Activated CD4-positive, alpha-beta T cell treated with anti-CD3 and anti-CD28 coated beads for 48 hours (primary cell): ENCODE data around the gene MGST2.
A peak's percentile ranks its signal among the peaks of the same experiment; 100 is the strongest.

Experiments used
- DNase-seq: peaks from one replicate; pipeline ENCODE4 v3.0.0-alpha.2; 2020

MGST2 gene

DNA sequence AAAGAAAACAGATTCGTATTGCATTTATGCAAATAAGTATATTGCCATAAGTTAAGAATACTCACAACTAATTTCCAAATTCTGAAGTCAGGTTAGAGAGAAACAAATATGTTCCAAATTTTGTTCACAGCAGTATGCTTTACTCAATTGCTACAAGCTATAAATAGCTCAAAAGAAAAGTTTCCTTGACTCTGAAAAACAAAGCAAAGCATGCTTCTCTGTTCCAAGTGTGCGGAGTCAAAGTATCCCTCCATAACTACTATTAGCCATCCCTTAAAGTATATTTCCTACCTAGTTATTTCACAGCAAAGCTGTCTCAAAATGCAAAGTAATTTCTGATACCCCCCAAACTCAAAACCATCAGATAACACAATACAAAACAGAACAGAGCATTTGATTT lies 47.3 kb downstream of the MGST2 start:
- no peak for DNase-seq

DNA sequence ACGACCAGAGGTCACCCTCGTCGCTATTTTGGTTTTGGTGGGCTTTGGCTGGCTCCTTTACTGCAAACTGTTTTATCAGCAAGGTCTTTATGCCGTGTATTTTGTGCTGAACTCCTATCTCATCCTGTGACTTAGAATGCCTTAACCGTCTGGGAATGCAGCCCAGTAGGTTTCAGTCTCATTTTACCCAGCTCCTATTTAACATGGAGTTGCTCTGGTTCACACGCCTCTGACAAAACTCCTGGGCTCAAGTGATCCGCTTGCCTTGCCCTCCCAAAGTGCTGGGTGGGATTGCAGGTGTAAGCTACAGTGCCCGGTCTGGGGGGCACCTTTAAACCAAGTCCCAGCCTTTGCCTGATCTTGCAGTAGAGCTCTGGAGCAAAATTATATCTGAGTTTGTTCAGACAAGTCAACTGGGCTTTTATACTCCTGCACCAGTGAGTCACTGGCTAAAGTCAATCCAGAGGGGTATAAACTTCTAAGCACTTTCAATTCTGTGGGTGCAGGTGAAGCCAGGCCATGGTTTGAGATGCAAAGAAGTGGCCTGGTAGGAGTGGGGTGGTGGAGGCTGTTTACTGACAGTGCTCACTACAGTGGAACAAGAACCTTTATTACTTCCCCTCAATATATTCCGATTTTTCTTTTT lies 50.2 kb downstream of the MGST2 start:
- no peak for DNase-seq

DNA sequence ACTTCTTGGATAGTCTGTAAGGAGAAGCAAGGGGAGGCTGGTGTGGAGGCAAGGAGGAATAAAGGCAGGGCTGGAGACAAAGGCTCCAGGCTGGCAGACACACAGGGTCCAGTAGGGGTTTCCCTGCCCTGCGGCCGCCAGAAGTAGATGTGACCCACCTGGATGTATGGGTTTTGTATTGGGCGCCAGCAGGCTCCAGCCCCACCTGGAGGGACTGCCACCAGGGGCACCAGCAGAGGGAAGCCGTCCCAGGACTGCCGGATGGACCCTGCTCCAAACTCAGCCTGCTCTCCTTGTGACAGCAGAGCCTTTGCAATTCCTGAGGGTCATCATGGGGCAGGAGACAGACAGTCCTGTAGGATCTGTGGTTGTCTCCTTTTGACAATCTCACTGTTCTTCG lies 52.7 kb downstream of the MGST2 start:
- no peak for DNase-seq

DNA sequence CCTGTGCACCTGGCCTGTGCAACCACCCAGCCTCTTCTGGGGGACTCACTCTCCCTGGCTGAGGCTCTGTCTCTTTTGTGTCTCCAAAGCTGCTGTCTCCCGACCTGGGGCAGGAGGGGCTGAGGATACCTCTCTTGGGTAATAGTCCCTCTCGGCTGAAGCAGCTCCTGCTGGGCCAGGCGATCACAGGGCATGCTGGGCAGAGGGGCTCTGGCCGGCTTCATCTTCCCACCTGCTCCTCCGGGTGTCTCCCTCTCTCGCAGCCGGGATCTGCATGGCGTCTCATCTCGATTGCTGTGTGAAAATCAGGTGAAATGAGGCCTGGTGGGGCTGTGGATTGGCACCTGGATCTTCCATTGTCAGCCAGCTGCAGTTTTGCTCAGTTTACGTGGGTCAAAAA lies 53.2 kb downstream of the MGST2 start:
- DNase-seq: no peak

DNA sequence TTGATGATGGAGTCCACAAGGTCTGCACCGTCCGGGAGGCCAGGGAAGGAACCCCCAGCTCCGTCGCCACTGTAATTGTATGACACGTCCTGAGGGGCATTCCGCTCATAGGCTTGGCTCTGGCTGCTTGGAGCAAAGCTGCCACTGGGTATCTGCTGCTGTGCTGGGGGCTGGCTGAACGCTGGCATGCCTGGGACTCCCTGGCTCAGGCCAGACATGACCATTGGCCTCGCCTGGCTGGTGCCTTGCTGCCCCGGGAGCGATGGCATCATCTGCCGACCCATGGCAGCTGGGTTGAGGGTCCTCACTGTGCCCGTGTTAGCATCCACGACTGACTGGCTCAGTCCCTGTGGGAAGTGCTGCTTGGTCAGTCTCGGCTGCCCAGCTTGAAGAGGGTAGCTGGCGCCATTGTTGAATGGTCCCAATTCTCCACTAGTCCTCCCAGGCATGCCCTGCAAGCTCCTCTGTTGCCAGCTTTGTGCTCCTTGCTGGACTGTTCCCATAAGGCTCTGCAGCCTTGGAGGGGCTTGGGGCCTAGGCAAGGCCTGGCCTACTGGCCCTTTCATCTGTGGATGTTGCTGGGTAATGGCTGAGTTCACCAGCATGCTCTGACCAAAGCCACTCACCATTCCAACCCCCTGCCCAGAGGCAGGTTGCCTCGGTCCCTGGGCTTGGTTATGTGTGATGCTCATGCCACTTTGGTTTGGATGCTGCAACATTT lies 53.9 kb downstream of the MGST2 start:
- no peak for DNase-seq

DNA sequence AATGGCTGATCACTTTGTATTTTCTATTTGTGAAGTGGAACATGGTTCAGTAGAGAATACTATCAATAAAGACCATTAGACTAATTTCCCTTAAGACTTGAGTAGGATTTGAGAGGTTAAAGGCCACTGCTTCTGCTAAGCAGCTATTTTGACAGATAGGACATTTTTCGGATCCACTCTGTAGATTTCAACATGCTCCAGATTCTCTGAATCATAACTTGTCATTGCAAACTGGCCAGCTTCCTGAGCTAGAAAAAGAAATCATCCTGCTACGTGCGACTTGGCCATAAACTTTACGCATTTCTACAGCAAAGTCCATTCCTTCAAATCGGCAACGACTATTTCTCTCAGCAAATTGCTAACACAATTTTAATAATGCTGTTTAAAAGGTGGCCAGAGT lies 55.2 kb downstream of the MGST2 start:
- no peak for DNase-seq

DNA sequence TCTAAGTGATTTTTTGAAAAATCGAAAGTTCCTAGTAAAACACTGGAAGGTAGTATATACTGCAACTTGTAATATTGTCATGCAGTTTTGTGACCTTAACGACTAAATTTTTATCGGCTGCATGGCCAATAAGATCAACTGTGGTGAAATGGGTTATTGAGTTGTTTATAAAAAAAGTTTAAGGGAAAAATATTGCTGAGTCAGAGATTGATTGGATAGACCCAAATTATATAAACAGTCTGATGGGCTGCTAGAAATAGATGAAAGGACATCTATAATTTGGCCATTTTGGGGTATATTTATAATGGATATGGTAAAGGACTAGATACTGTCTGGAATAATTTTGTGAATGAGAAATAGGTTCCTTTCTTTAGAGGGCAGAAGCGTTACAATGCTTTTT lies 56.2 kb downstream of the MGST2 start:
- no peak for DNase-seq

DNA sequence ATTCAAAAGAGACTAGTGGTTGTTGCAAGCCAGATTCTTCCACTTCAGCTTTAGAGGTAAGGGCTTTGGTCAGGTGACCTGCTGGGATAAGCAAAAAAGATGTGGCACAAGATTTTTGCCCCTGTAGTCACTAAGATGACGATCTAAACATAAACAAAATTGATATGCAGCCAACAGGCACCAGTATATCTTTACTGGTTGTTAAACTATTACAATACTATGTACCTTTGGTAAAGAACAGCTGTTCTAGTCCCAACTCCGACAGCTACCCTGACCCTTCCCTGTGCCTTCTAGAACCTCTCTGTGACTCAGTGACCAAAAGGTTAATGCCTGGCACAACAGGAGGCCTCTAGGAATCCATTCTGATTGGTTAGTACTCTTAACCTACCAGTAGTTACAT lies 59.6 kb downstream of the MGST2 start:
- no peak for DNase-seq

DNA sequence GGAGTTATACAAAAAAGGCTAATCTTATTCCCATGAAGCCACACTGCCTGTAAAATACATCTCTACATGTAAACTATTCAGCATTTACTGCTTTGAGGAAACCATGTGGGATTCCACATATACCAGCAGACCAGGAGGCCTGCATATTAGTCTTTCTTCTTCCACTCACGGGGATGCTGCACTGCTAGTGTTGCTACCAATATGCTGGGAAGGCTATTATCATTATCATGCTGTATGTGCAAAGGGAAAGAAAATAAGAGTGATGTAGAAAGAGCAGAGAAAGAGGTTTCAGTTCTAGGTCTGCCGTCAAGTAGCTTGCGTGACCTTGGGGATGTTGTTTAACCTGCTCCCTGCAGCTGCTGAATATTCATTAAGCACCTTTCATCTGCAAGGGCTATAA lies 61.0 kb downstream of the MGST2 start:
- DNase-seq: no peak

DNA sequence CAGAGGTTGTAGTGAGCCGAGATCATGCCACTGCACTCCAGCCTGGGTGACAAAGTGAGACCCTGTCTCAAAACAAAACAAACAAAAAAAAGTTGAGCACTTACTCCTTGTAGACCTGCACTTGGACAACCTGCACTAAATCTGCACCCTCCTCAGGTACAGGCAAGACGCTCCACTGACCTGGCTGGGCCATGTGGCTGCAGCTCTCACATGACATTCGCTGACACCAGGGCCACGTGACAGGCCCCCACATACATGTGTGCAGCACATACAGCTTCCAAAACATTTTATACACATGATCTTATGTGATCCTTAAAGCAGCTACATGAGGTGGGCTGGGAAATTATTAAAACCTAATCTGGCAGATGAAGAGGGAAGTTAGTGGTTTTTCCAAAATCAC lies 62.5 kb downstream of the MGST2 start:
- DNase-seq: no peak

DNA sequence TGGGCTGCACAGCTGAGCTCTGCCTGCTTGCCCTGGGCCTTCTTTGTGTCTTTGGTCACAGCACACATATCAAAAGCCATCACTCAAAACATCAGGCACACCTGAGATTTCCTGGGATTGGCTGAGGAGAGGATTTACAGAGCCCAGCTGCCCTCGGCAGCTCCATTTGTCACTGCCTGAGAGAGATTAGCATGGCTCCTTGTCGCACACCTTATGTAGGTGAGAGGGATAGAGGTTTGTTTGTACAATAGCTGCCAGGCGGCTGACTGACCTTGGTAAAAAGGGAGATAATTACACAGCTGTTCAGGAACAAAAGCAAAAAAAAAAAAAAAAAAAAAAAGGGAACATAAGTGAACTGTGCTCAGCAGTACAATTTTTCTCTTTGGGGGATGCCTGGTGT lies 63.2 kb downstream of the MGST2 start:
- DNase-seq: no peak

DNA sequence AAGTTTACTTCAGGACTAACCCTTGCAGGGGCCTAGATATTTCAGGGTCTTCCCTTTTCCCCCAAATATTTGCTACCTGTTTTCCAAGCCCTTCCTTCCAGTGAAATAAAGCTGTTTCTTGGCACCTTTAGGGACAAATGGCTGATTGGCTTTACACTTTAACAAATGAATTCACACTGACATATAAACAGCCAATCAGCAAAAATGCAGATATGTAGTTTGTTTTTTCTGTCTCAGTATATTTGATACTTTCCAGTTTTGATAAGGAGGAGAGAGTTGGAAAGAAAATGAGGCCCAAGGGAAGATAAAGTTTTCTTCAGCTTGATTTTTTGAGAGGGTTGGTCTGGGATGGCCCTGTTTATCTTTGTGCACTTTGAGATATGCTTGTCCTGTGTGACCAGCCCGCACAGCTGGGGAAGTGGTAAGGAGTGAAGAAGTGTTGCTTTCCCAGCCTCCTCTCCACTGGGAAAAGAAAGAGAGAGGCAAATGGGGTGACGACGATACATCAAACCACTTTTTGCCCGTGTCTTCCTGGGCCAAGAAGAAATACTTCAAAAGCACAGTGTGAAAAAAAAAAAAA lies 67.5 kb downstream of the MGST2 start:
- DNase-seq: no peak

DNA sequence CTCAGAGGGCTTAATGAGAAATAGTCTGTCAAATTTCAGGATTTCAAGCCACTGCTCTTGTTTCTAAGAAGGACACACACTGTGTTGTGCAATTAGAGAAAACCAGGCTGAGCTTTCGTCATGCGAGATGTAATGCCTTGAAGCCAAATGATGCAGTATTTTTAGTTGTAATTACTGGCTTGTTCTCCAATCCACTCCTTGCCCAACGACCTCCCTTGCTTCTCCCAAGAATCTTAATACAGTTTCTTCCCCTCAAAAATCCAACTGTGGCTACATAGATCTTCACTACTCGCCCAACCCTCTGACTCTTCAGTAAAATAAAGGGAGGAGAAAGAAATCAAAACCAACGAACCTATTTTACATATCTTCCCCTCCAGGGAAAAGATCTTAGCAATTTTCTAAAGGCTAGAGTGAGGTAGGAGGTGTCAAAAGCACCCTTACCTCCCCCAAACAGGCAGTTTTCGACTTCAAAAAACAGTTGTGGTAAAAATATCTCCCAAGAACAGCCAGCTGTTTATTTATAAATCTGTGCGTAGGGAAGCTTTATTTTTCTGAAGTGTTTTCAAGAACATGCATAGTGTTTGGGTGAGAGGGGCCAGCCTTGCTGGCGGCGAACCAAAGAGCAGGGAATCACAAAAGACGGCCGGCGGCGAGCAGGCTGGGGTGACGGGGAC lies 68.7 kb downstream of the MGST2 start:
- DNase-seq: no peak

DNA sequence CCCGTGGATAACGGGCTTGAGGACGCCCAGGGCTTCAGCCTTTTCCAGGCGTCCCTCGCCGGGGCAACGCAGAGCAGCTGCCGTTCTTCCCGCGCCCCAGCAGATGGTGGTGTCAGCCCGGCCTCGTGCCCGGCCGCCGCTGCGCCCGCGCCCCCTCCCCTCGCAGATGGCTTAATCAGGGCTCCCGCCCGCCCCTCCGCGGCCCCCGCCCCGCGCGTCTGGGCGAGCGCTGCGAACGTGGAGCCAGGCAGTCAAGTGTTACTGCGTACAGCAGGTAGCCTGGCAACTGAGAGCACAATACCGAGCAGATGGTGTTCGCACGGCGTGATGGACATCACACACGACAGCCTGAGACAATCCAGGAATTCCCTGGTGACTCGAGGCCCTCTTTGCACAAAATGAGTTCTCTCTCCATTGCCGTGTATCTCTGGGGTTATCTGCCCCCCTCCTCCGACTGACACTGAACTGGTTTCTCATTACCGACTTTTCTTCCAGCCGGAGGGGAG lies 69.3 kb downstream of the MGST2 start:
- peak; percentile 75 for DNase-seq

DNA sequence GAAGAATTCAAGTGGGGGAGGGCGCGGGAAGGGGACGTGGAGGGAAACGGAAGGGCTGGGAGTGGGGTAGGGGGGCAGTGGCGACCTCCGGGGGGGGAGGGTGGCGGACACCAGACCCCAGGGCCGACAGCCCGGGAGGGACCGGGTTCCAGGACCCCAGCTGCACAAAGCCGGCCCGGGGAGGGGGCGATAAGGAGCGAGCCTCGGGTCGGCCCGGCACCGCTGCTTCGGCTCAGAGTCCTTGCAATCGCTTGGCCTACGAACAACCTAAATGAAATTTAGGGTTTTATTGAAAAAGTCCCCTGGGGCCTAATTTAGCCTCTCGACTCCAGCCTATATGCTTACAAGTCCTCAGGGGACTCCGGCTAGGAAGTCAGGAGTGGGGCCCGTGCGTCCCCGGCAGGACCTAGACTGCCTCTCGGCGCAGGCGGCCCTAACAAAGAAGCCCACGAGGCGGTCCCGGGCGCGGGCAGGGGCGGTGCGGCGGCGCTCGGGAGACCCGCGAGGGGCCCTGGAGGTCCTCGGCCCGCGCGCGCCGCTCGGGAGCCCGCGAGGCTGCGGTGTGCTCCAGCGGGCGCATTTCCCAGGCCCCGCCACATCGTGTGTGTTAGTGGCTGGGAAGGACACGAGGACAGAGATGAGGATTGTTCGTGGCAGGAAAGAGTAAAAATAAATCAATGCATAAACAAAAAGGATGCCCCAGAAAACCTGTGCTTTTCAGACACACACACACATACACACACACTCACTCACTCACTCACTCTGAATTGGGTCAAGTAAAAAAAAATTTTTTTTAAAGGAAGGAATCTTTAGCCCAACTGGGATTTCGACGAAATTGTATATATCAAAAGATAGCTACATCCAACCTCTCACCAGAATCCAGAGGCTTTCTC lies 70.0 kb downstream of the MGST2 start:
- DNase-seq: no peak

DNA sequence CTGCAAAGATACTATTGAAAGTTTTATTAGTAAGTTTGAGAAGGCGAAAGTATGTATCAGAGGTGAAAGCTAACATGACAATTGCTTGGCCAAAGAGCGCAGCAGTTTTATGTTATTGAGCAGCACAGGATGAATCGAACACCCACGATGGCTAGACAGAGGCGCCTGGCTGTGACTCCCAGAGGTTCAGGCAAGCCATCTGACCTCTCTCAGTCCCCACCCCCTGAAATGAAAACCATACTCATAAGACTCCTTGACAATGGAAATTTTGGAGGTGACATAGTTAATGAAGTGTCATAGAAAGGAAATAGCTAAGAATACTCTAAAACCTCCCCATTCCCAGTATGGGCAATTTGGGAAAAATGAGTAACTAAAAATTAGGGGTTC lies 70.6 kb downstream of the MGST2 start:
- DNase-seq: peak; percentile 17

DNA sequence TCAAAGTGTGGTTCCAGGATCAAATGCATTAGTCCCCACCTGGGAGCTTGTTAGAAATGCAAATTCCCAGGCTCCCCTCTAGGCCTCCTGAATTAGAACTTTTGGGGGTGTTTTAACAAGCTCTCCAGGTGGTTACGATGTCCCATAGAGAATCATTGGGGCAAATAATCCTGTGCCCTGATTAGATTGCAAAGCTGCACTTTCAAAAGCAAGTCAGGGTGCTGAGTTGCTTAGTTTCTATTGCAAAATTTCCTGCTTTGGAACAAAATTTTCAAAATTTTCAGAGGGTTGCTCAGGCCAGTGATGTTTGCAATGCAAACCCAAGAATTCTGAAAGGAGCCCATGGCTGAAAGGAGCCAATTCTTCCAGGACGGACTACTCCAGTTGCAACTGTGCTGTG lies 71.0 kb downstream of the MGST2 start:
- no peak for DNase-seq

DNA sequence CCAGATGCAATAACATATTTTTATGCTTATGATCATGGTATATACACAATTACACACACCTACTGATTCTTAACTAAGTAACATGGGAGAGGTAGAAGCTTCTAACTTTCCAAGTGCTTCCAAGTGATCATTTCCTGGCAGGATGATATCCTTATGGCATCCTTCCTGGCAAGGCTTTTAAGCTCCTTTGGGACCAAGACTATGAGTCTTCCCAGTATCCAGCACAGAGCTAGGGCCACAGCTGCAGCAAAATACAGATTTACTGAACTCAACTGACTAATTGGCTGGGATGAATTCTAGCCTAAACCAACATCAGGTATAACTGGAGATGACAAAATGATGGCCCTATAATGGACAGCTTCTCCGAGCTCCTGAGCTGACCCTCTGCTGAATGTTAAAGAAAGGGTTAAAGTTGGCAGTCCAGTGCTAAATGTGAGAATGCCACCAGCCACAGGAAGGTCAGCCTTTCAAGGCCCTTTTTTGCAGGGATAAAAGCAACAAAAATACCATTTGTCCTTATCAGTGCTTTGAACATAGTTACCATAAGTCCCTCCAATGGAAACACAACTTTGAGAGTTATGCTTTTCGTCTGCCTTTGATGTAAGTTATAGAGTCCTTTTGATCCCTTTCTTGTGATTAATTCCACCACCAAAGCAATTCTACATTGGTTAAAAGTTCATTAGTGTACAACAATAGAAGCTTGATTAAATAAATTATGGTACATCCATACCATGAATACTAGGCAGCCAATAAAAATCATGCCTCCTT lies 73.4 kb downstream of the MGST2 start:
- DNase-seq: no peak

DNA sequence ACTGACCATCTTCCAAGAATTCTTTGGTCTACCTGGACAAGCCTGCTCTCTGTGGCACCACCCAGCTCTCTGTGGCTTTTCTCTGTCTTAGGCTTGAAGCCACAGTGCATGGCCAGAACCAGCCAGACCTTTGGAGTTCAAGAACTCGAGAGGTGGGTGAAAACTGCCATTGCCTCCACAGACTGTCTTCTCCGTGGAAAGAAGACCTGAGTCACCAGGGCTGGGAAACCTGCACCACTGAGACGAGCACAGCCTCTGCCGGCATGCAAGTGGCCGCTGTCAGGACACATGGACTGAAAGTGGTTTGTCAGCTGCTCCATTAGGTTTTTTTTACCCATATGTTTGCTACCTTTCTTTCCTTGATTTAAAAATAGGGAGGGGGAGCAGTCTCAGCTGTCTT lies 74.5 kb downstream of the MGST2 start:
- DNase-seq: no peak

DNA sequence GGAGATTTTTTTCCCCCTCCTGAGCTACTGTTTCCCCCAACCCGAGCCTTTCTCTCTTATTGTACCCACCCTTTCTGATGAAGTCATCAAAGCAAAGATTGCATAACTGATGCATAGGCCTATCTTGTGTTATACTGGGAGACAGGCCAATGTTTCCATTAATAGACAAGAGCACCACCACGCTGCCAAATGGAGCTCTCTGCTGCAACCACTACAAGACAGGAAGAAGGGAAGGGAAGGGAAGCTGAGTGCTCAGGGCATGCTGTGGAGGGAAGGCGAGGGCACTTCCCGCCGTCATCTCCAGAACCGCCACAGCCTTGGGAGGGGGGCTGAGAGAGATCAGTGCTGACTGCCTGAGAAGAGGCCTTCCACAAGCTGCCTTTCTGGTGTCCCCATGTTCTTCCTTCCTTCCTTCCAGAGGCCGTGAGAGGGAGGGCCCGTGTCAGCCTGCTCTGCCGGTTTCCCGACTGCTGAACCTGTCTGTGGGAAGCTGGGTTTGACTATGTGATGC lies 75.0 kb downstream of the MGST2 start:
- no peak for DNase-seq

DNA sequence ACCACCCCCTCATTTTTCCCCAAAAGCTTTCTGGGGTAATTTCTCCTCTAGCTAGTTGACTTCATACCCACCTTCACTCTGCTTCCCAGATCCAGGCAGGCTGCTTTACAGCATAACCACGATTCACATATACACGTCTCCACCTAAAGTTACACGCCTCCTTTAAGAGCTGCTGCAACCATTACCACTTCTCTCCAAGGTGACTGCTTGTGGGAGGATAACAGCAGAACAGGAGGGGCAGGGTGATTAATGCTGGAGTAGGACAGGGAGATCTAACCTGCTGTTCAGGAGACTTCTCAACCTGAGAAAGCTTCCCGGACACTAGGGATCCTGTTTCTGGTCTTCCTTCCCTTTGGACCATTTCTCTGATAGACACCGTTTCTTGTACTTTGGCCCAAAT lies 77.4 kb downstream of the MGST2 start:
- no peak for DNase-seq

DNA sequence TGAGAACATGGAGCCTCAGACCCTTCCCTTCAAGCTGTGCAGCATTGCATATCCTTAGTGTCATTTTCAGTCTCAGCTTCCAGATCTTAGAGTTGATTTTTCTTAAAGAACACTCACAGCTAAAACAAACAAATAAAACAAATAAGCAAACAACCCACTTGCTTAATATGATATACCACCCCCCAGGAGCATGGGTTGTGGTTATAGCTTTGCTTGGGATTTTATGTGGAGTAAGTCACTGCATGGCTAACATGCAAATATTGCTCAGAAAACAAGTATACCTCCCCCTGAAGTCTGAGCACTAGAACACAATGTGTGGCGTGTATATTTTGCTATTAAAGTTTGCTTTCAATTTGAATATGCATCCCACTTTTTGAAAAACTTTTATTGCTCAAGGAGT lies 78.6 kb downstream of the MGST2 start:
- no peak for DNase-seq
